Measurements from ENCODE around the gene SEMA6D.

Gene SEMA6D

DNA sequence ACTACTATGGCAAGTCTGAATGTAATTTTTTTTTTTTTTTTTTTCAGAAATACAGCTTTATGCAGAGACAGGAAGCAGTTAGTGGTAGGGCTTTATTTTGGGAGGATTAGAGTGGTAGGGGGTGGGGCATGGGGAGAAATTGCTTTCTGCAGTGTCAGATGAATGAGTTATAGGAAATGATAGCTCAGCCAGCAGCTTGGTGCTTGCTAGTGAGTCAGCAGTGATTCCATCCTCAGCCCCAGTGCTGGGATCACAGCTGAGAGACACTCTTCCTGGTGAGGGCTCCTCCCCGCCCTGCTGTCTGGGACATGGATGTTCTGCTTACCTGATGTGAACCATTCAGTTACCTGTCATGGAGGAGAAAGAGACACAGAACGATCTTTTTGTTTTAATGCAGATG, 39.6 kb downstream of the SEMA6D start:
- DNase-seq (ENCODE audit: low read depth in 2 of 2), result peak; percentile 67 to 90
- no peak overlapping the region for H3K4me3 ChIP-seq (replicated peaks in 1 of 2; ENCODE audit: low read depth in 2 of 2, low read length in 2 of 2)
- TF ChIP-seq, protein P1, sequence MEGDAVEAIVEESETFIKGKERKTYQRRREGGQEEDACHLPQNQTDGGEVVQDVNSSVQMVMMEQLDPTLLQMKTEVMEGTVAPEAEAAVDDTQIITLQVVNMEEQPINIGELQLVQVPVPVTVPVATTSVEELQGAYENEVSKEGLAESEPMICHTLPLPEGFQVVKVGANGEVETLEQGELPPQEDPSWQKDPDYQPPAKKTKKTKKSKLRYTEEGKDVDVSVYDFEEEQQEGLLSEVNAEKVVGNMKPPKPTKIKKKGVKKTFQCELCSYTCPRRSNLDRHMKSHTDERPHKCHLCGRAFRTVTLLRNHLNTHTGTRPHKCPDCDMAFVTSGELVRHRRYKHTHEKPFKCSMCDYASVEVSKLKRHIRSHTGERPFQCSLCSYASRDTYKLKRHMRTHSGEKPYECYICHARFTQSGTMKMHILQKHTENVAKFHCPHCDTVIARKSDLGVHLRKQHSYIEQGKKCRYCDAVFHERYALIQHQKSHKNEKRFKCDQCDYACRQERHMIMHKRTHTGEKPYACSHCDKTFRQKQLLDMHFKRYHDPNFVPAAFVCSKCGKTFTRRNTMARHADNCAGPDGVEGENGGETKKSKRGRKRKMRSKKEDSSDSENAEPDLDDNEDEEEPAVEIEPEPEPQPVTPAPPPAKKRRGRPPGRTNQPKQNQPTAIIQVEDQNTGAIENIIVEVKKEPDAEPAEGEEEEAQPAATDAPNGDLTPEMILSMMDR (IDR thresholded peaks at IDR 0.05; ENCODE audit: low read depth, low read length), result no peak

DNA sequence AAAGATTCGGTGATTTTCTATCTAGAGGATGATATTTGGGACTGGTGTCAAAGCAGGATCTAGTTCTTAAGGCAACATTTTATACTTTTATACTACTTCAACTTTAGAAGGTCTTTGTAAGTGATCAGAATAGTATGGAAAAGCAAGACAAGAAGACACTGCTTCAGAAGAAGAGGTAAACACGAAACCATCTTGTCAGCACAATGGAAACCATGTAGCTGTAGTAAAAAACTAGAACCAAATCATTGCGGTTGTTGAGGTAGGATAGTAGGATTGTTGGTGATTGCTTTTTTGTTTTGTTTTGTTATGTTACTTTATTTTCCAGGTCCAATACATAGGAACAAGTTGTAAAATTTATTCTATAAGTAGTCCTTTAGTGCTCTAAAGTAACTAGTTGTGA, 40.0 kb downstream of the SEMA6D start:
- no peak overlapping the region for H3K4me3 ChIP-seq (replicated peaks in 1 of 2; ENCODE audit: low read depth in 2 of 2, low read length in 2 of 2)
- TF ChIP-seq, protein P1 (IDR thresholded peaks at IDR 0.05; ENCODE audit: low read depth, low read length), result no peak
- no peak for DNase-seq (ENCODE audit: low read depth in 2 of 2)

DNA sequence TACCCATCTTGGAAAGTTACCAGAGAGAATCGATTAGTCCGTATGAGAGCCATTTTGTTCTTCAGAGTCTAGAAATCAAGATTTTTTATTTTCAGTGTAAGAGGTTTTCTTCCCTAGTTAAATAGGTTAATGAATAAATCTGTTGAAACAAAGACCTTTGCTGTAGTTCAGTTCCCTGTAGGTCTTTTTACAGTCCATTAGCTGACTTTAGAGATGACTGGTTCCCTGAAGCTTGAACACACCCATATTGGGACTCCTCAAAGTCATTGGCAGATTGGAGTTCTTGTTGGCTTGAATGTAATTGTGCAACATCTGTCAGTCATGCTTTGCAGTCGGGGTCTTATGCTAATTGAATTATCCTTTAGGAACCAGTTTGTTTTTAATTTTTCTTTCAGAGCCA, 45.3 kb downstream of the SEMA6D start:
- TF ChIP-seq, protein P1 (IDR thresholded peaks at IDR 0.05; ENCODE audit: low read depth, low read length), result no peak
- DNase-seq (ENCODE audit: low read depth in 2 of 2), result no peak

DNA sequence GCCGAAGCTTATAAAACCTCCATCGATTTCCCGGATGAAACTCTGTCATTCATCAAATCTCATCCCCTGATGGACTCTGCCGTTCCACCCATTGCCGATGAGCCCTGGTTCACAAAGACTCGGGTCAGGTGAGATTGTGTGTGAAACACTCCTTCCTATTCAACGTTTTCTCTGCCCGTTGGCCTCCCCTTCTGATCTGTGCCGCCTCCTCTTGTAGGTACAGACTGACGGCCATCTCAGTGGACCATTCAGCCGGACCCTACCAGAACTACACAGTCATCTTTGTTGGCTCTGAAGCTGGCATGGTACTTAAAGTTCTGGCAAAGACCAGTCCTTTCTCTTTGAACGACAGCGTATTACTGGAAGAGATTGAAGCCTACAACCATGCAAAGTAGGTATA, 47.4 kb downstream of the SEMA6D start:
- TF ChIP-seq, protein P1 (IDR thresholded peaks at IDR 0.05; ENCODE audit: low read depth, low read length), result no peak
- no peak for DNase-seq (ENCODE audit: low read depth in 2 of 2)
- no peak overlapping the region for H3K4me3 ChIP-seq (replicated peaks in 1 of 2; ENCODE audit: low read depth in 2 of 2, low read length in 2 of 2)

More for the DNA sequence above, 45.3 kb downstream of the SEMA6D start:
- H3K4me3 ChIP-seq (replicated peaks in 1 of 2; ENCODE audit: low read depth in 2 of 2, low read length in 2 of 2), result no peak overlapping the region

DNA sequence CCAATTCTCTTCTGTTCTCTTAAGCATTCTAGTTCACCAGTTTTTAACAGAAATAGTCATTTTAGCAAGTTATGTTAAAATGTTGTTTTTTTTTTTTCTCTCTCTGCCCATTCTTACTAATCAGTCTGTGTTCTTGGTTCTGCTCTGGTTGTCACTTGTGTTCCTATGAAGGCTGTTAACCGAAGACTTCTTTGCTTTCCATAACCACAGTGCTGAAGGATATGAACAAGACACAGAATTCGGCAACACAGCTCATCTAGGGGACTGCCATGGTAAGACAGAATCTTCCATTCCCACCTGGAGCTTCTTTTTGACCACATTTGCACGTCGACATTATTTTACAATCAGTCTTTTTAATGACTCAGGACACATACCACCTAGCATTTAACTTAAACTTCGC, 49.1 kb downstream of the SEMA6D start:
- no peak overlapping the region for H3K4me3 ChIP-seq (replicated peaks in 1 of 2; ENCODE audit: low read depth in 2 of 2, low read length in 2 of 2)
- no peak for DNase-seq (ENCODE audit: low read depth in 2 of 2)
- TF ChIP-seq, protein P1 (IDR thresholded peaks at IDR 0.05; ENCODE audit: low read depth, low read length), result no peak

DNA sequence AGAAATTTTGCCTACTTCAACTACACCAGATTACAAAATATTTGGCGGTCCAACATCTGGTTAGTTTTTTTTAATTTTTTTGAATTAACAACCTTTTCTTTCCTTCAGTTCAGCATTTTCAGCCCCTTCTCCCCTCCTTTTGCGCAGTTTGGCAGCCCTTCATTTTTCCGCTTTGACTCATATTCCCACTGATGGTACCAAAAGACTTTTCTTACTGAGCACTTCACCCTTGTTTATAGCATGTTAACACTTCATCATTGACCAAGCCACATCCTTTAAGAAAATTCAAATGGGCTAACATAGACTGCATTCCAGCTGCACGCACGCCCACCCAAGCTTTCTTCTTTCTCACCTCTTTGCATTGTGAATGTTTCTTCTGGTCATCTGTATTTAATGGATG, 49.7 kb downstream of the SEMA6D start:
- TF ChIP-seq, protein P1 (IDR thresholded peaks at IDR 0.05; ENCODE audit: low read depth, low read length), result no peak
- no peak overlapping the region for H3K4me3 ChIP-seq (replicated peaks in 1 of 2; ENCODE audit: low read depth in 2 of 2, low read length in 2 of 2)
- DNase-seq (ENCODE audit: low read depth in 2 of 2), result no peak

DNA sequence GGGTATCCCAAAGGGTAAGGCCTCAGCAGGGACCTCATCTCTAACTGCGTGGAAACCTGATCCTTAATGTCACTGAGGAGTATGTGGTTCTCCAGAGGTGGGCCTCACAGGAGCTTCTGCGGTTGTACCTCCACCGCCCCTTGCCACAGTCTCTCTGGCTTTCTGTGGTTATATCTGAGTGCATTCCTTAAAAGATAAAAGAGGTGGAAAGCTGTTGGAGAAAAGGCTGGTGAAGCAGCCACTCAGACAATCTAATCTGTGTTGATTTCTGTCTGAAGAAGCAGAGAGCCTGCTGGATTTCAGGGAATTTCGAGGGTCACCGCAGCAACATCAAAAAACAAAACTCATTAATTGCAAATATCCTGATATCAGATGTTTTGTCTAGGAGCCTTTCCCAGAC, 51.4 kb downstream of the SEMA6D start:
- TF ChIP-seq, protein P1 (IDR thresholded peaks at IDR 0.05; ENCODE audit: low read depth, low read length), result no peak
- H3K4me3 ChIP-seq (replicated peaks in 1 of 2; ENCODE audit: low read depth in 2 of 2, low read length in 2 of 2), result no peak overlapping the region
- DNase-seq (ENCODE audit: low read depth in 2 of 2), result no peak
